ENCODE results near the gene HOXA3. TPM values are rescaled to one million over a fixed set of nuclear protein-coding genes. Genes with fewer than 3 reads are reported as not detected.
A peak's percentile ranks its signal among the peaks of the same experiment; 100 is the strongest.

The HOXA3 gene
- total and polyA plus RNA-seq, 10 of the 15 experiments (the other 5 are each of a cell fraction or from before 2014, with no cell fraction given) = 0.05 TPM; not detected in 9

DNA sequence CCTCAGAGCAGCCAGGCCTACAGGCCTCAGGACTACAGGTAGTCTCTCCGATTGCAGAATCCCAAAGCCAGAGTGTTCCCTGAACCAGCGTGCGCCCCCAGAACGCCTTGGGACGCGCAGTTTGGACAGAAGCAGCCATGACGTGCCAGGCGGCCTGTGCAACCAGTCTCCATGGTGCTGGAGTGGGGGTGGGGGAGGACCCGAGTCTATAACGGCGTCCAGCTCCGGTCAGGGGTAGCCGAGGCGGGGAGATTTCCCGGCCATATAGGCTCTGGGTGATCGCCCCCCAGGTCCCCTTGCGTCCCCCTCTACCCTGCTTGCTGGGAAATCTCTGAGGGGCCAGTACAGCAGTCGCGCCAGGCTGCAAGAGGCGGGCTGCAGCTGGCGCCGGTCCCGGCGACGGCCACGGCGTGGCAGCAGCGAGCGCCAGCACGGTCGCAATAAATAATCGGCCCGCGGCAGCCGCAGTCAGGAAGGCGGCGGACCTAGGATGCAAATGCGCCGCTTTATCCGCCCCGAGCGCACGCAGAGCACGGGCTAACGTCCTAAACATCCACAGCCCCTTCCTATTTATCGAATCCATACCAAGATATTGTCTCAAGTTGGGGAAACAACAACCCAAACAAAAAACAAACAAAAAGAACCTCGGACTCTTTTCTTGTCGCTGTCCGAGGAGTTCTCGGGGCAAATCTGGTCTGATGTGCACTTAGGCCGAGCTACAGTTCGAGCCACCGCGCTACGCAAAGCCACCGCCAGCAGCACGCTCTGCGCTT is 1.6 kb downstream of the HOXA3 start (continued):
- 0 out of 2 replicates have a peak, but pooled peaks have one; percentile 66 for TF ChIP-seq TCF3 (IDR thresholded peaks at IDR 0.05; ENCODE audit: borderline replicate concordance, insufficient read depth, low read depth, low read length)
- TF ChIP-seq YY1 (IDR thresholded peaks at IDR 0.05; ENCODE audit: low read depth, low read length) = peak; percentile 51; the same call in 1 of the 2 replicates
- TF ChIP-seq CBX3 (IDR thresholded peaks at IDR 0.05; ENCODE audit: borderline replicate concordance, low read depth) = no peak

GRCh38 chr7:27149842-27150567 is 2.4 kb downstream of the HOXA3 start:
- no peaks in the 10 kb centered on the region; the same call in 1 of the 2 replicates for H3K4me1 ChIP-seq (ENCODE audit: control insufficient read depth, insufficient read depth, low read length)
- H3K27ac ChIP-seq (ENCODE audit: control insufficient read depth, insufficient read depth) = no peak overlapping the region
- BruUV-seq (replicated peaks) = no TSS peak
- ChIA-PET CTCF (interaction anchor here (0.5 to 5.5 kb wide), 21 partner anchors 9 to 780 kb away, joined by 3 to 38 read pairs (median 5); partner anchors contain the start of gene HOXA1), POLR2A (interaction anchor here (0.5 to 1.2 kb wide), 3 partner anchors 52 to 86 kb away, joined by 3 read pairs; no protein-coding TSS in a partner anchor), SMC1A (ENCODE audit: uncharacterized antibody, unreplicated experiment) (interaction anchor here (0.6 to 3.2 kb wide), 16 partner anchors 9 to 1257 kb away, joined by 3 to 17 read pairs (median 4); partner anchors contain the start of gene SKAP2), RAD21 (ENCODE audit: unreplicated experiment) (interaction anchor here (0.6 to 2.8 kb wide), 12 partner anchors 11 to 467 kb away, joined by 3 to 10 read pairs (median 4); no protein-coding TSS in a partner anchor)
- DNase-seq (ENCODE audit: low read depth, low spot score) (no peak), FAIRE-seq (no peak), ATAC-seq (peak; percentile 37)
- peaks cover 15 to 54% of the 10 kb centered on the region in 2 experiments for H3K27me3 ChIP-seq (replicated peaks in 1 of 2; ENCODE audit: control insufficient read depth in 2 of 2, insufficient read depth in 2 of 2, low read length in 1 of 2)
- H4K20me1 ChIP-seq (ENCODE audit: control insufficient read depth, insufficient read depth) = no peaks in the 10 kb centered on the region
- peak overlapping the region; percentile 46 for H2AFZ ChIP-seq (ENCODE audit: control insufficient read depth, low read depth, low read length)
- H3K9me3 ChIP-seq (replicated peaks; ENCODE audit: control insufficient read depth, insufficient read depth, low read length) = no peaks in the 10 kb centered on the region; the same call in 2 of the 3 replicates
- H3K4me2 ChIP-seq (ENCODE audit: control insufficient read depth, insufficient read depth) = peak overlapping the region; percentile 91
- in situ Hi-C loops (cut with MboI) (loop anchor here (25.0 kb wide), 1 partner anchor 1063 kb away; no protein-coding TSS in a partner anchor), intact Hi-C loops (cut with micrococcal nuclease; ENCODE audit: unreplicated experiment) (no loop called here)
- no peak overlapping the region for H3K4me3 ChIP-seq
- no peak for TF ChIP-seq NR2C2 (IDR thresholded peaks at IDR 0.05; ENCODE audit: borderline replicate concordance, control insufficient read depth, insufficient read length, low read depth)
- TF ChIP-seq KLF5 (IDR thresholded peaks at IDR 0.05; ENCODE audit: partially characterized antibody) = no peak
- TF ChIP-seq ZNF592 (IDR thresholded peaks at IDR 0.05) = no peak
- no peak for TF ChIP-seq RELA (IDR thresholded peaks at IDR 0.05; ENCODE audit: borderline replicate concordance, partially characterized antibody)
- no peak for TF ChIP-seq SMARCA5 (IDR thresholded peaks at IDR 0.05)
- TF ChIP-seq ZBED1 (IDR thresholded peaks at IDR 0.05; ENCODE audit: borderline replicate concordance) = no peak
- no peak for TF ChIP-seq FOXK2 (IDR thresholded peaks at IDR 0.05)
- TF ChIP-seq SMAD5 (IDR thresholded peaks at IDR 0.05; ENCODE audit: low read depth) = no peak
- TF ChIP-seq, protein P1, sequence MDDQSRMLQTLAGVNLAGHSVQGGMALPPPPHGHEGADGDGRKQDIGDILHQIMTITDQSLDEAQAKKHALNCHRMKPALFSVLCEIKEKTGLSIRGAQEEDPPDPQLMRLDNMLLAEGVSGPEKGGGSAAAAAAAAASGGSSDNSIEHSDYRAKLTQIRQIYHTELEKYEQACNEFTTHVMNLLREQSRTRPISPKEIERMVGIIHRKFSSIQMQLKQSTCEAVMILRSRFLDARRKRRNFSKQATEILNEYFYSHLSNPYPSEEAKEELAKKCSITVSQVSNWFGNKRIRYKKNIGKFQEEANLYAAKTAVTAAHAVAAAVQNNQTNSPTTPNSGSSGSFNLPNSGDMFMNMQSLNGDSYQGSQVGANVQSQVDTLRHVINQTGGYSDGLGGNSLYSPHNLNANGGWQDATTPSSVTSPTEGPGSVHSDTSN (IDR thresholded peaks at IDR 0.05; ENCODE audit: insufficient replicate concordance, low read depth, low read length) = no peak
- no peak for TF ChIP-seq CBX3 (IDR thresholded peaks at IDR 0.05; ENCODE audit: borderline replicate concordance, low read depth)
- no peak for TF ChIP-seq NR2F1 (conservative IDR thresholded peaks at IDR 0.05)
- no peak for TF ChIP-seq POLR2AphosphoS5 (IDR thresholded peaks at IDR 0.05; ENCODE audit: low read length)
- no peak overlapping the region for H3K9ac ChIP-seq (ENCODE audit: control insufficient read depth, insufficient read depth, low read length)
- H3K79me2 ChIP-seq (ENCODE audit: control insufficient read depth, insufficient read depth, low read length) = no peaks in the 10 kb centered on the region
- no peaks in the 10 kb centered on the region for H3K36me3 ChIP-seq (ENCODE audit: control insufficient read depth in 2 of 2, insufficient read depth in 2 of 2, low read length in 1 of 2)
- WGBS (ENCODE audit: insufficient coverage, insufficient replicate concordance, low lambda C conversion rate, missing lambda C conversion rate) = 27% methylated on average over 13 of the region's 13 CpGs

Data from GM12878 (cell line).